ENCODE results near the gene WIPF3. TPM values are rescaled to one million over a fixed set of nuclear protein-coding genes. Genes with fewer than 3 reads are reported as not detected.

Gene WIPF3
- total RNA-seq, 2 donors from 2014 or later, result 0.08 TPM; not detected in 1

- ATAC-seq, result no peak
- Mint-ChIP-seq H3K4me1 (no peaks in the 10 kb centered on the region), H3K4me3 (no peak overlapping the region)
Measured at GRCh38 chr7:29895559-29895958, 89.3 kb downstream of the WIPF3 start.

GRCh38 chr7:29896685-29897411 lies 90.5 kb downstream of the WIPF3 start:
- no peak for ATAC-seq
- H3K9me3 ChIP-seq (ENCODE audit: control insufficient read depth, low read length, poor library complexity, severe bottlenecking), result no peaks in the 10 kb centered on the region
- H3K4me1 Mint-ChIP-seq, result no peaks in the 10 kb centered on the region
- peaks cover 5% of the 10 kb centered on the region for H3K36me3 Mint-ChIP-seq (ENCODE audit: low read depth)
- H3K27ac Mint-ChIP-seq, result no peak overlapping the region
- peaks cover 29% of the 10 kb centered on the region for H3K27me3 Mint-ChIP-seq
- no peak for DNase-seq
- H3K4me3 Mint-ChIP-seq, result no peak overlapping the region

More at GRCh38 chr7:29895559-29895958, 89.3 kb downstream of the WIPF3 start:
- no peak overlapping the region for H3K27ac Mint-ChIP-seq
- H3K27me3 Mint-ChIP-seq, result peaks cover 28% of the 10 kb centered on the region
- no peak for DNase-seq
- H3K9me3 ChIP-seq (ENCODE audit: control insufficient read depth, low read length, poor library complexity, severe bottlenecking), result no peaks in the 10 kb centered on the region
- H3K36me3 Mint-ChIP-seq (ENCODE audit: low read depth), result peaks cover 5% of the 10 kb centered on the region

- ATAC-seq, result no peak
- no peaks in the 10 kb centered on the region for H3K9me3 ChIP-seq (ENCODE audit: control insufficient read depth, low read length, poor library complexity, severe bottlenecking)
- Mint-ChIP-seq H3K4me1 (no peaks in the 10 kb centered on the region), H3K27ac (no peak overlapping the region), H3K36me3 (ENCODE audit: low read depth) (peaks cover 5% of the 10 kb centered on the region), H3K27me3 (peaks cover 29% of the 10 kb centered on the region), H3K4me3 (no peak overlapping the region)
- no peak for DNase-seq
Measured at GRCh38 chr7:29898301-29898700, 92.0 kb downstream of the WIPF3 start.

GRCh38 chr7:29900745-29901144 lies 94.4 kb downstream of the WIPF3 start:
- DNase-seq (no peak), ATAC-seq (no peak)
- H3K9me3 ChIP-seq (ENCODE audit: control insufficient read depth, low read length, poor library complexity, severe bottlenecking), result no peaks in the 10 kb centered on the region
- peaks cover 29% of the 10 kb centered on the region for H3K27me3 Mint-ChIP-seq
- H3K36me3 Mint-ChIP-seq (ENCODE audit: low read depth), result peaks cover 5% of the 10 kb centered on the region
- H3K27ac Mint-ChIP-seq, result no peak overlapping the region
- no peak overlapping the region for H3K4me3 Mint-ChIP-seq
- no peaks in the 10 kb centered on the region for H3K4me1 Mint-ChIP-seq

- Mint-ChIP-seq H3K36me3 (ENCODE audit: low read depth) (no peaks in the 10 kb centered on the region), H3K4me3 (no peak overlapping the region), H3K27me3 (no peaks in the 10 kb centered on the region), H3K27ac (no peak overlapping the region), H3K4me1 (no peaks in the 10 kb centered on the region)
- DNase-seq (no peak), ATAC-seq (no peak)
- peaks cover 5% of the 10 kb centered on the region for H3K9me3 ChIP-seq (ENCODE audit: control insufficient read depth, low read length, poor library complexity, severe bottlenecking)
Measured at GRCh38 chr7:29906200-29907022, 100.1 kb downstream of the WIPF3 start.

GRCh38 chr7:29914180-29914579 lies 107.9 kb downstream of the WIPF3 start:
- no peaks in the 10 kb centered on the region for H3K9me3 ChIP-seq (ENCODE audit: control insufficient read depth, low read length, poor library complexity, severe bottlenecking)
- no peaks in the 10 kb centered on the region for H3K4me1 Mint-ChIP-seq
- ATAC-seq (no peak), DNase-seq (no peak)
- H3K27me3 Mint-ChIP-seq, result peaks cover 36% of the 10 kb centered on the region
- H3K4me3 Mint-ChIP-seq, result no peak overlapping the region
- H3K27ac Mint-ChIP-seq, result no peak overlapping the region
- H3K36me3 Mint-ChIP-seq (ENCODE audit: low read depth), result no peaks in the 10 kb centered on the region

GRCh38 chr7:29915481-29916215 lies 109.3 kb downstream of the WIPF3 start:
- ATAC-seq, result no peak
- H3K4me1 Mint-ChIP-seq, result no peaks in the 10 kb centered on the region
- peaks cover 44% of the 10 kb centered on the region for H3K27me3 Mint-ChIP-seq
- no peak overlapping the region for H3K27ac Mint-ChIP-seq
- H3K9me3 ChIP-seq (ENCODE audit: control insufficient read depth, low read length, poor library complexity, severe bottlenecking), result no peaks in the 10 kb centered on the region
- no peak overlapping the region for H3K4me3 Mint-ChIP-seq
- H3K36me3 Mint-ChIP-seq (ENCODE audit: low read depth), result no peaks in the 10 kb centered on the region
- no peak for DNase-seq

GRCh38 chr7:29917641-29918040 lies 111.3 kb downstream of the WIPF3 start:
- no peak for DNase-seq

GRCh38 chr7:29918850-29919249 lies 112.5 kb downstream of the WIPF3 start:
- H3K4me1 Mint-ChIP-seq, result peaks cover 2% of the 10 kb centered on the region
- peaks cover 46% of the 10 kb centered on the region for H3K27me3 Mint-ChIP-seq
- no peak overlapping the region for H3K27ac Mint-ChIP-seq
- no peak overlapping the region for H3K4me3 Mint-ChIP-seq
- no peak for ATAC-seq
- H3K36me3 Mint-ChIP-seq (ENCODE audit: low read depth), result peaks cover 2% of the 10 kb centered on the region
- no peaks in the 10 kb centered on the region for H3K9me3 ChIP-seq (ENCODE audit: control insufficient read depth, low read length, poor library complexity, severe bottlenecking)
- DNase-seq, result no peak

More at GRCh38 chr7:29917641-29918040, 111.3 kb downstream of the WIPF3 start:
- Mint-ChIP-seq H3K27me3 (peaks cover 52% of the 10 kb centered on the region), H3K4me1 (peaks cover 2% of the 10 kb centered on the region), H3K27ac (no peak overlapping the region), H3K4me3 (no peak overlapping the region), H3K36me3 (ENCODE audit: low read depth) (peaks cover 2% of the 10 kb centered on the region)
- ATAC-seq, result no peak
- H3K9me3 ChIP-seq (ENCODE audit: control insufficient read depth, low read length, poor library complexity, severe bottlenecking), result no peaks in the 10 kb centered on the region

- H3K27ac Mint-ChIP-seq, result no peak overlapping the region
- no peaks in the 10 kb centered on the region for H3K9me3 ChIP-seq (ENCODE audit: control insufficient read depth, low read length, poor library complexity, severe bottlenecking)
- no peak for DNase-seq
- no peak for ATAC-seq
- H3K4me1 Mint-ChIP-seq, result peaks cover 2% of the 10 kb centered on the region
- H3K36me3 Mint-ChIP-seq (ENCODE audit: low read depth), result peaks cover 2% of the 10 kb centered on the region
- H3K27me3 Mint-ChIP-seq, result peaks cover 48% of the 10 kb centered on the region
- H3K4me3 Mint-ChIP-seq, result no peak overlapping the region
Measured at GRCh38 chr7:29919790-29920189, 113.5 kb downstream of the WIPF3 start.

GRCh38 chr7:29920491-29920890 lies 114.2 kb downstream of the WIPF3 start:
- no peak for ATAC-seq
- H3K36me3 Mint-ChIP-seq (ENCODE audit: low read depth), result peaks cover 2% of the 10 kb centered on the region
- DNase-seq, result no peak
- H3K27ac Mint-ChIP-seq, result no peak overlapping the region
- peaks cover 2% of the 10 kb centered on the region for H3K4me1 Mint-ChIP-seq
- no peak overlapping the region for H3K4me3 Mint-ChIP-seq
- no peaks in the 10 kb centered on the region for H3K9me3 ChIP-seq (ENCODE audit: control insufficient read depth, low read length, poor library complexity, severe bottlenecking)
- H3K27me3 Mint-ChIP-seq, result peaks cover 48% of the 10 kb centered on the region

- peak in 1 of 3 donors; percentile 19 for DNase-seq
- Mint-ChIP-seq H3K36me3 (ENCODE audit: low read depth) (peaks cover 2% of the 10 kb centered on the region), H3K4me3 (no peak overlapping the region), H3K27ac (no peak overlapping the region), H3K27me3 (peaks cover 42% of the 10 kb centered on the region), H3K4me1 (peaks cover 2% of the 10 kb centered on the region)
- H3K9me3 ChIP-seq (ENCODE audit: control insufficient read depth, low read length, poor library complexity, severe bottlenecking), result no peaks in the 10 kb centered on the region
- ATAC-seq, result peak; percentile 86
Measured at GRCh38 chr7:29921404-29922010, 115.2 kb downstream of the WIPF3 start.

Data from T-helper 17 cell (primary cell).